Spleen (tissue), 11 donors: ENCODE results near the gene MRPL33. TPM values are rescaled to one million over a fixed set of nuclear protein-coding genes. Genes with fewer than 3 reads are reported as not detected.
"Not testable (repeated sequence)": the region's sequence is repeated elsewhere in the genome, so short reads cannot be mapped to it uniquely, and the experiment has no call there.

Experiments
- DNase-seq: peaks from one replicate; pipeline ENCODE4 v3.0.0-alpha.2; 2020
- H3K27ac ChIP-seq, 8 donors: fragments of 200-600 bp; sonication (generic) in 7 of 8; 1 replicate in 4 of 8; 2 replicates in 4 of 8; pipeline versions ENCODE4 v1.5.0 to v1.8.0; 2016 to 2021; ENCODE audit warnings: inconsistent platforms in 4 of 8, mild to moderate bottlenecking in 4 of 8, moderate library complexity in 1 of 8
- H3K27me3 ChIP-seq, 7 donors: fragments of 200-600 bp; sonication (generic) in 6 of 7; replicated peaks in 1 of 7; 1 replicate in 4 of 7; 2 replicates in 3 of 7; pipeline versions ENCODE4 v1.5.0 to v1.8.0; 2016 to 2021; ENCODE audit warnings: inconsistent platforms in 3 of 7, mild to moderate bottlenecking in 1 of 7
- H3K36me3 ChIP-seq, 6 donors: fragments of 200-600 bp; sonication (generic) in 5 of 6; 1 replicate in 4 of 6; 2 replicates in 2 of 6; pipeline versions ENCODE4 v1.5.0 to v1.8.0; 2016 to 2021; ENCODE audit warnings: inconsistent platforms in 2 of 6
- H3K4me1 ChIP-seq, 6 donors: fragments of 200-600 bp; sonication (generic) in 5 of 6; 1 replicate in 3 of 6; 2 replicates in 3 of 6; pipeline versions ENCODE4 v1.5.0 to v1.8.0; 2016 to 2021; ENCODE audit warnings: inconsistent platforms in 3 of 6
- H3K4me3 ChIP-seq, 8 donors: fragments of 200-600 bp; sonication (generic) in 7 of 8; 1 replicate in 4 of 8; 2 replicates in 4 of 8; pipeline versions ENCODE4 v1.5.0 to v1.8.0; 2016 to 2021; ENCODE audit warnings: inconsistent platforms in 4 of 8, mild to moderate bottlenecking in 4 of 8, moderate library complexity in 2 of 8
- H3K9me3 ChIP-seq, 8 donors: fragments of 200-600 bp; sonication (generic) in 7 of 8; 1 replicate in 4 of 8; 2 replicates in 4 of 8; pipeline versions ENCODE4 v1.5.0 to v1.8.0; 2016 to 2021; ENCODE audit warnings: inconsistent platforms in 4 of 8
- POLR2A ChIP-seq, 3 donors: fragments of 450-650 bp; IDR thresholded peaks; one replicate each; pipeline ENCODE4 v1.5.1; 2017; ENCODE audit warnings: antibody characterized with exemption in 3 of 3, mild to moderate bottlenecking in 1 of 3
- POLR2AphosphoS5 ChIP-seq, 3 donors: sonication (generic); formaldehyde crosslinking; IDR thresholded peaks; one replicate each; pipeline ENCODE4 v1.5.1; 2017; ENCODE audit warnings: antibody characterized with exemption in 3 of 3
- WGBS, 5 donors: extraction: QIAGEN DNeasy Blood & Tissue Kit in 3 of 5; methylation state at CpG; one replicate each; pipeline versions ENCODE4 v1.1.5 to v1.1.7; 2013 to 2018; 5-methylcytosine and 5-hydroxymethylcytosine counted together
- intact Hi-C: fragments of 100-400 bp; cut with DNase I; formaldehyde crosslinking; loops from one replicate; pipeline ENCODE4 v1.15.0; 2023; ENCODE audit warnings: low total_unique reads
- polyA plus RNA-seq, 3 donors: library from polyadenylated mRNA; stranded (reverse); fragments of 200-250 nt; gene quantifications; one replicate each; pipeline ENCODE4 v1.2.1, GENCODE V29; 2013
- total RNA-seq, 7 donors: library from RNA; depleted of rRNA in 3 of 7; stranded (reverse); fragments of >200 nt in 3 of 7; fragmentation: NEBNext Ultra II Directional in 4 of 7; extraction: Animal tissue kit (Norgen Biotek cat#: 25700) in 4 of 7; gene quantifications; one replicate each; pipeline versions ENCODE4 v1.1.0 to v1.2.1, GENCODE V29; 2016 to 2021
- TF ChIP-seq, protein P1 (sequence below), 11 experiments: fragments of 200-600 bp in 7 of 11; fragments of 450-650 bp in 4 of 11; sonication (generic) in 4 of 11; IDR thresholded peaks in 8 of 11; conservative IDR thresholded peaks in 3 of 11; 1 replicate in 7 of 11; 2 replicates in 4 of 11; pipeline versions ENCODE4 v1.4.0 to v1.8.0; 2016 to 2021; ENCODE audit warnings: antibody characterized with exemption in 11 of 11, inconsistent platforms in 4 of 11, mild to moderate bottlenecking in 1 of 11
- donor health status: healthy with polysubstance abuse.
- donor health status: DM: no; HTN: no; CAD: no; lungs with moderate emphysema.
- donor health status: DM: no; HTN: no; CAD: no.
- donor health status: Bipolar disorder and iron deficiency.
- donor health status: healthy.
- donor health status: DM: no; HTN: no; CAD: no.
- donor health status: DM: yes; HTN: yes; CAD: no.

Gene MRPL33
- total and polyA plus RNA-seq, 10 donors: 48.3 to 166 (median 80.7) TPM

DNA sequence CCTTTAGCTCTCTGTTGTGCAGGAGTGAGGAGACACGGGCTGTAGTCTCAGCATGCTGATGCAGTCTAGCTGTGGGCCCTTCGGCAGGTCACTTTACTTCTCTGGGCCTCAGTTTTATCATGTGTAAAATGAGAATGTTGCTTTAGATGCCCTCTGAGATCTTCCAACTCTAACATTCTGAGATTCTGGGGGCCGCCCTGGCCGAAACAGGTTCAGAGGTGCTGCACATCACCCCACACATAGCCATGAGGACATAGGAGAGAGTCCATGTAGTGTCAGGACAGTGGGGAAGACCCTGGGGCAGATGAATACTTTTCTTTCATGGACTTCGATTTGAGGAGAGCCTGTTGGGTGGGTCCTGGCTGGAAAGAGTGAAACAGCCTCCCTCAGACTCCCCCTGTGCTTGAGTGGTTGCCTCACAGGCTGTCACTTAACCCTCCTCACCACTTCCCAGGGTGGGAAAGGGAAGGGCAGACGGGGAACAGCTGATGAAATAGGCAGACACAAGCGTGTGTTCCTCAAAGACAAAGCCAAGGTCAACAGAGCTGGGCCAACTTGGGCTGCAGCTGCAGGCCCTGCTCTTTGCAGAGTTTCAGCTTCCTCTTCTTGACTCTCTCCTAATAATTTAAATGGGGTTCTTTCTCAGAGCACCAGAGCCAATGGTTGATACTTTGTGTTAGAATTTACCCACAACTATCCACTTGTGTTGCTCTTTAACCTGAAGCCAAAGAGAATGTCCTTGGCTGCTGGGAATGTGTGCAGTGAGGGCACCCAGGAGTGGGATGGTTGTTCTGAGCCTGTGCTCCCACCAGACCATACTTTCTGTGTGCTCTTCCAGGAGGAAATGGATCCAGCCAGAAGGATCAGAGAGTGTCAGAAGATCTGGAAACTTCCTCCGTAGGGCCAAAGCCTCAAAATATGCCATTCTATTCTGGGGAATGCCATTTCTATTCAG is 14.7 kb upstream of the MRPL33 start:
- H3K27ac ChIP-seq: peak overlapping the region in 3 of 8 donors; percentile 7 to 63 (median 54)
- WGBS, 5 donors: 59 to 76% (median 65%) methylated on average over 8 of the region's 8 CpGs
- peak in 1 of 3 donors; percentile 43 for TF ChIP-seq POLR2AphosphoS5 (IDR thresholded peaks at IDR 0.05)
- no peak for TF ChIP-seq POLR2A (IDR thresholded peaks at IDR 0.05)
- no peak overlapping the region for H3K4me3 ChIP-seq
- H3K4me1 ChIP-seq: peaks cover 0 to 34% (median 2%) of the 10 kb centered on the region in 6 donors
- no peak for DNase-seq
- no peaks in the 10 kb centered on the region for H3K9me3 ChIP-seq
- intact Hi-C loops: no loop called here
- H3K36me3 ChIP-seq: no peaks in the 10 kb centered on the region
- H3K27me3 ChIP-seq: peaks cover 0 to 5% (median 0%) of the 10 kb centered on the region in 7 donors

DNA sequence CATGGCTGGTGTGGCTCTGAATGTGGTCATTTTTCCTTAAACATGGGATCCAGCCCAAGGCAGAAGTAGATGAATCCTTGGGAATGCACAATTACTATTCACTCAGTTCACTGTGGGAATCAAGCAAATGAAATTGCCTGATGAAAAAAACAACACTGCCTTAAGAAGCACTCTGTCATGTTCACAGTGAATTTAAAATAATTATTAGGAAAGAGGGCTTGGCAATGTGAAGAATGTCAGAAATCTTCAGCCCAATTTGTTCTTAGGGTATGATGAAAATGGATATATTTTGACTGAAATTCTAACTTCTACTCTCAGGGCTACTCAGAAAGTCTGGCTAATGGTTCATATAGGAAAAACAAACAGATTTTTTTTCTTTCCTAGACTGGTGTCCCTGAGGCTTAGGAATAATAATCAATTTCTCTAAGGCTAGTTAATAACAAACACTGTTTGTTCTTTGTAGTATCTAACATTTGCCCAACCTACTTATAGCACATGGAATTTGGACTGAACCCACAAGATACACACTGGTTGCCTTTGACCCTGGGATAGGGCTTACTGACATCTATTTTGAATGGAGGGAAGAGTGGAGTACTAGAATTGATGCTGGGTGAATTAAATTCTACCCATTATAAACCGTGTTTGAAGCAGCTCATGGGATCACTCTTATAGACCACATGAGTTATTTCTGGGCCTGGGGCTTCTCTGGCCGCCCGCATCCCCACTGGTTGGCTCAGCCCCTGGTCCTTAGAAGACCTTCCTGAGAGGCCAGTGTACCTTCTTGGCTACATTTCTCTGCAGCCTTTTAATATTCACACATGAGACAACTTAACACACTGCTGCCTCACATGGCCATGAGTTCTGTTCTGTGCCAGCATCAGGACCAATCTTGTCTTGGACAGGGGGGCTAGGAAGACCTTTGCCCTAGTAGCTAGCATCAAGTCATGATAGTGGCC is 8.3 kb upstream of the MRPL33 start:
- no peak for DNase-seq
- no peak overlapping the region for H3K4me3 ChIP-seq
- H3K36me3 ChIP-seq: no peaks in the 10 kb centered on the region
- no peak overlapping the region for H3K27ac ChIP-seq
- intact Hi-C loops: no loop called here
- TF ChIP-seq POLR2A (IDR thresholded peaks at IDR 0.05): no peak
- TF ChIP-seq, protein P1, sequence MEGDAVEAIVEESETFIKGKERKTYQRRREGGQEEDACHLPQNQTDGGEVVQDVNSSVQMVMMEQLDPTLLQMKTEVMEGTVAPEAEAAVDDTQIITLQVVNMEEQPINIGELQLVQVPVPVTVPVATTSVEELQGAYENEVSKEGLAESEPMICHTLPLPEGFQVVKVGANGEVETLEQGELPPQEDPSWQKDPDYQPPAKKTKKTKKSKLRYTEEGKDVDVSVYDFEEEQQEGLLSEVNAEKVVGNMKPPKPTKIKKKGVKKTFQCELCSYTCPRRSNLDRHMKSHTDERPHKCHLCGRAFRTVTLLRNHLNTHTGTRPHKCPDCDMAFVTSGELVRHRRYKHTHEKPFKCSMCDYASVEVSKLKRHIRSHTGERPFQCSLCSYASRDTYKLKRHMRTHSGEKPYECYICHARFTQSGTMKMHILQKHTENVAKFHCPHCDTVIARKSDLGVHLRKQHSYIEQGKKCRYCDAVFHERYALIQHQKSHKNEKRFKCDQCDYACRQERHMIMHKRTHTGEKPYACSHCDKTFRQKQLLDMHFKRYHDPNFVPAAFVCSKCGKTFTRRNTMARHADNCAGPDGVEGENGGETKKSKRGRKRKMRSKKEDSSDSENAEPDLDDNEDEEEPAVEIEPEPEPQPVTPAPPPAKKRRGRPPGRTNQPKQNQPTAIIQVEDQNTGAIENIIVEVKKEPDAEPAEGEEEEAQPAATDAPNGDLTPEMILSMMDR (IDR thresholded peaks at IDR 0.05 in 8 of 11, conservative IDR thresholded peaks at IDR 0.05 in 3 of 11): no peak
- no peak for TF ChIP-seq POLR2AphosphoS5 (IDR thresholded peaks at IDR 0.05)
- H3K9me3 ChIP-seq: no peaks in the 10 kb centered on the region
- no peaks in the 10 kb centered on the region for H3K27me3 ChIP-seq
- WGBS, 5 donors: 86 to 95% (median 90%) methylated on average over 3 of the region's 3 CpGs
- H3K4me1 ChIP-seq: peaks cover 0 to 19% (median 5%) of the 10 kb centered on the region in 6 donors

DNA sequence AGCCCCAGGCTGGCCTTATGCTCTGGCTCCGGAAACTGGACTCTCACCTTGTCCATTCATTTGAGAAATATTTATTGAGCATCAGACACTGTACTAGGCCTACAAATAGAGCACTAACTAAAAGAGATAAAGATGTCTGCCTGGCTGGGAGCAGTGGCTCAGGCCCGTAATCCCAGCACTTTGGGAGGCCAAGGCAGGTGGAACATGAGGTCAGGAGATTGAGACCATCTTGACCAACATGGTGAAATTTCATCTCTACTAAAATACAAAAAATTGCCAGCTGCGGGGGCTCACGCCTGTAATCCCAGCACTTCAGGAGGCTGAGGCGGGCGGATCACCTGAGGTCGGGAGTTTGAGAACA is 7.6 kb upstream of the MRPL33 start:
- Histone ChIP-seq H3K27ac (no peak overlapping the region), H3K36me3 (no peaks in the 10 kb centered on the region), H3K4me1 (peaks cover 0 to 19% (median 5%) of the 10 kb centered on the region in 6 donors), H3K27me3 (no peaks in the 10 kb centered on the region), H3K4me3 (no peak overlapping the region), H3K9me3 (no peaks in the 10 kb centered on the region)
- intact Hi-C loops: no loop called here
- TF ChIP-seq POLR2A (IDR thresholded peaks at IDR 0.05) (no peak), POLR2AphosphoS5 (IDR thresholded peaks at IDR 0.05) (no peak)
- TF ChIP-seq, protein P1 (IDR thresholded peaks at IDR 0.05 in 8 of 11, conservative IDR thresholded peaks at IDR 0.05 in 3 of 11): no peak
- DNase-seq: no peak
- WGBS, 5 donors: 90 to 96% (median 95%) methylated on average over 7 of the region's 7 CpGs

DNA sequence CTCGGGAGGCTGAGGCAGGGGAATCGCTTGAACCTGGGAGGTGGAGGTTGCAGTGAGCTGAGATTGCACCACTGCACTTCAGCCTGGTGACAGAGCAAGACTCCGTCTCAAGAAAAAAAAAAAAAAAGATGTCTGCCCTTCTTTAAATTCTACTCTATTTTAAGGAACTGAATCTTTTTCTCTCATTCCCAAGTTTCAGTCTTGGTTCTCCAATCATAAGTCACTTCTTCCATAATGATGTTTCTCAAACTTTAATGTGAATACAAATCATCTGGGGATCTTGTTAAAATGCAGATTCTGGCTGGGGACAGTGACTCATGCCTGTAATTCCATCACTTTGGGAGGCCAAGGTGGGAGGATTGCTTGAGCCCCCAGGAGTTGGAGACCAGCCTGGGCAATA is 7.0 kb upstream of the MRPL33 start:
- peaks cover 0 to 19% (median 5%) of the 10 kb centered on the region in 6 donors for H3K4me1 ChIP-seq
- WGBS, 5 donors: 74 to 83% (median 80%) methylated on average over 3 of the region's 3 CpGs
- DNase-seq, H3K9me3 ChIP-seq, H3K27me3 ChIP-seq, intact Hi-C loops, H3K4me3 ChIP-seq, H3K27ac ChIP-seq, H3K36me3 ChIP-seq: not testable (repeated sequence)
